ENCODE data around the gene ZNF709.
"Not testable (repeated sequence)": the region's sequence is repeated elsewhere in the genome, so short reads cannot be mapped to it uniquely, and the experiment has no call there.

Gene ZNF709

GRCh38 chr19:12484371-12485051, at the start of gene ZNF709:
ZNF709 (minus strand) TSS chr19:12484816; CDS start chr19:12484657, 159 bp downstream.
- peak; percentile 72 for DNase-seq (ENCODE audit: low spot score)
- peak; percentile 55 for FAIRE-seq

- no peak for FAIRE-seq
- DNase-seq (ENCODE audit: low spot score): no peak
Observed at GRCh38 chr19:12527034-12527836, 42.6 kb upstream of the ZNF709 start.

- FAIRE-seq (no peak), DNase-seq (ENCODE audit: low spot score) (no peak)
Observed at GRCh38 chr19:12526542-12526941, 41.9 kb upstream of the ZNF709 start.

GRCh38 chr19:12521996-12522395, 37.4 kb upstream of the ZNF709 start:
- DNase-seq (ENCODE audit: low spot score): no peak
- FAIRE-seq: no peak

- DNase-seq (ENCODE audit: low spot score): no peak
- no peak for FAIRE-seq
Observed at GRCh38 chr19:12513531-12514061, 29.0 kb upstream of the ZNF709 start.

- no peak for DNase-seq (ENCODE audit: low spot score)
- FAIRE-seq: no peak
Observed at GRCh38 chr19:12497032-12497431, 12.4 kb upstream of the ZNF709 start.

GRCh38 chr19:12496480-12496879, 11.9 kb upstream of the ZNF709 start:
- FAIRE-seq: no peak

GRCh38 chr19:12495002-12495802, 10.6 kb upstream of the ZNF709 start:
- DNase-seq (ENCODE audit: low spot score) (peak; percentile 90), FAIRE-seq (peak; percentile 91)

More at GRCh38 chr19:12496480-12496879, 11.9 kb upstream of the ZNF709 start:
- no peak for DNase-seq (ENCODE audit: low spot score)

GRCh38 chr19:12494260-12494860, 9.7 kb upstream of the ZNF709 start:
- DNase-seq (ENCODE audit: low spot score): no peak
- FAIRE-seq: no peak

- DNase-seq (ENCODE audit: low spot score); FAIRE-seq: not testable (repeated sequence)
Observed at GRCh38 chr19:12486265-12486783, 1.7 kb upstream of the ZNF709 start.

- DNase-seq (ENCODE audit: low spot score) (no peak), FAIRE-seq (no peak)
Observed at GRCh38 chr19:12485571-12485970, 955 bp upstream of the ZNF709 start.

- no peak for DNase-seq (ENCODE audit: low spot score)
- FAIRE-seq: no peak
Observed at GRCh38 chr19:12485052-12485416, 418 bp upstream of the ZNF709 start.

- DNase-seq (ENCODE audit: low spot score): no peak
- no peak for FAIRE-seq
Observed at GRCh38 chr19:12484011-12484370, 625 bp downstream of the ZNF709 start.

GRCh38 chr19:12482509-12482886, 2.1 kb downstream of the ZNF709 start:
- DNase-seq (ENCODE audit: low spot score): no peak
- FAIRE-seq: no peak

- FAIRE-seq: no peak
- no peak for DNase-seq (ENCODE audit: low spot score)
Observed at GRCh38 chr19:12481781-12482508, 2.7 kb downstream of the ZNF709 start.

- DNase-seq (ENCODE audit: low spot score) (no peak), FAIRE-seq (no peak)
Observed at GRCh38 chr19:12478234-12478941, 6.2 kb downstream of the ZNF709 start.

- DNase-seq (ENCODE audit: low spot score); FAIRE-seq: not testable (repeated sequence)
Observed at GRCh38 chr19:12467651-12468050, 17.0 kb downstream of the ZNF709 start.

GRCh38 chr19:12465211-12465610, 19.4 kb downstream of the ZNF709 start:
- no peak for DNase-seq (ENCODE audit: low spot score)
- FAIRE-seq: no peak

- DNase-seq (ENCODE audit: low spot score) (no peak), FAIRE-seq (no peak)
Observed at GRCh38 chr19:12464769-12465168, 19.8 kb downstream of the ZNF709 start.

- not testable (repeated sequence) for FAIRE-seq; DNase-seq (ENCODE audit: low spot score)
Observed at GRCh38 chr19:12464139-12464538, 20.5 kb downstream of the ZNF709 start.

Measured in RCC 7860 (cell line).